Neural progenitor cell (in vitro differentiated cells): ENCODE data around the gene CELA1.

Experiments used
- EZH2 ChIP-seq: fragments of 200-600 bp; sonication (generic); IDR thresholded peaks from 2 replicates; pipeline ENCODE4 v1.6.1; 2017; ENCODE audit warnings: antibody characterized with exemption, mild to moderate bottlenecking, moderate library complexity
- TF ChIP-seq, protein P1 (sequence below): fragments of 200-600 bp; sonication (generic); IDR thresholded peaks from 2 replicates; pipeline ENCODE4 v1.5.1; 2017; ENCODE audit warnings: antibody characterized with exemption, mild to moderate bottlenecking

DNA sequence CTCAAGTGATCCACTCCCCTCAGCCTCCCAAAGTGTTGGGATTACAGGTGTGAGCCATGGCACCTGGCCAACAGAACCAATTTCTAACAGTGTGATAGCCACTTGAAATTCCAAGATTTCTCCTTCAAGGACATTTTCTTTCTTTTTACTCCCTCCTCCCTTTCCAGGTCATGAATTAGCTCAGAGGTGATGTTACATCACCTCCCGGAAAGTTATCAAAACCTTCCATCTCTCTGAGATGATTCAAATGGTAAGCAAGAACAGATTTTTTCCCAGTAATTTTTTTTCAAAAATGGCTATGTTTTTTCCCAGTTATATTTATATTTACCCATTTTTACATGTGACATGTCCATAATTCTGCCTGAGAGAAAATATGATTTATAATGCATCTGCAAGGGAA, 60.6 kb downstream of the CELA1 start:
- no peak for TF ChIP-seq EZH2
- TF ChIP-seq, protein P1, sequence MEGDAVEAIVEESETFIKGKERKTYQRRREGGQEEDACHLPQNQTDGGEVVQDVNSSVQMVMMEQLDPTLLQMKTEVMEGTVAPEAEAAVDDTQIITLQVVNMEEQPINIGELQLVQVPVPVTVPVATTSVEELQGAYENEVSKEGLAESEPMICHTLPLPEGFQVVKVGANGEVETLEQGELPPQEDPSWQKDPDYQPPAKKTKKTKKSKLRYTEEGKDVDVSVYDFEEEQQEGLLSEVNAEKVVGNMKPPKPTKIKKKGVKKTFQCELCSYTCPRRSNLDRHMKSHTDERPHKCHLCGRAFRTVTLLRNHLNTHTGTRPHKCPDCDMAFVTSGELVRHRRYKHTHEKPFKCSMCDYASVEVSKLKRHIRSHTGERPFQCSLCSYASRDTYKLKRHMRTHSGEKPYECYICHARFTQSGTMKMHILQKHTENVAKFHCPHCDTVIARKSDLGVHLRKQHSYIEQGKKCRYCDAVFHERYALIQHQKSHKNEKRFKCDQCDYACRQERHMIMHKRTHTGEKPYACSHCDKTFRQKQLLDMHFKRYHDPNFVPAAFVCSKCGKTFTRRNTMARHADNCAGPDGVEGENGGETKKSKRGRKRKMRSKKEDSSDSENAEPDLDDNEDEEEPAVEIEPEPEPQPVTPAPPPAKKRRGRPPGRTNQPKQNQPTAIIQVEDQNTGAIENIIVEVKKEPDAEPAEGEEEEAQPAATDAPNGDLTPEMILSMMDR: no peak
